Tibial artery (tissue), 4 donors: ENCODE measurements around the gene TRMT44.

Experiments used
- DNase-seq, 2 donors: peaks; one replicate each; pipeline ENCODE4 v3.0.0-alpha.2; 2019
- H3K27ac ChIP-seq, 2 donors: fragments of 200-600 bp; sonication (generic) in 1 of 2; 1 replicate in 1 of 2; 2 replicates in 1 of 2; pipeline ENCODE4 v1.5.1; 2018 to 2019; ENCODE audit warnings: mild to moderate bottlenecking in 1 of 2
- H3K27me3 ChIP-seq, 2 donors: fragments of 200-600 bp; sonication (generic) in 1 of 2; one replicate each; pipeline versions ENCODE4 v1.5.1 to v1.6.0; 2016 to 2019
- H3K36me3 ChIP-seq, 3 donors: fragments of 200-600 bp; sonication (generic) in 2 of 3; one replicate each; pipeline ENCODE4 v1.5.1; 2016 to 2019; ENCODE audit warnings: mild to moderate bottlenecking in 2 of 3
- H3K4me1 ChIP-seq, 4 donors: fragments of 200-600 bp; sonication (generic) in 2 of 4; 1 replicate in 3 of 4; 2 replicates in 1 of 4; pipeline ENCODE4 v1.5.1; 2016 to 2019
- H3K4me3 ChIP-seq, 2 donors: fragments of 200-600 bp; sonication (generic) in 1 of 2; 1 replicate in 1 of 2; 2 replicates in 1 of 2; pipeline ENCODE4 v1.5.1; 2018 to 2019; ENCODE audit warnings: mild to moderate bottlenecking in 2 of 2
- H3K9me3 ChIP-seq, 3 donors: fragments of 200-600 bp; sonication (generic) in 1 of 3; one replicate each; pipeline ENCODE4 v1.5.1; 2016 to 2019
- CTCF ChIP-seq, 2 experiments: fragments of 200-600 bp in 1 of 2; fragments of 450-650 bp in 1 of 2; IDR thresholded peaks; one replicate each; pipeline ENCODE4 v1.5.1; 2017 to 2019; ENCODE audit warnings: antibody characterized with exemption in 2 of 2, mild to moderate bottlenecking in 1 of 2, moderate library complexity in 1 of 2
- intact Hi-C: fragments of 100-400 bp; cut with DNase I; formaldehyde crosslinking; loops from one replicate; pipeline ENCODE4 v1.15.0; 2023; ENCODE audit warnings: low total_unique reads

The TRMT44 gene

GRCh38 chr4:8523766-8524165 is 83.2 kb downstream of the TRMT44 start:
- Histone ChIP-seq H3K27ac (no peak overlapping the region), H3K36me3 (no peaks in the 10 kb centered on the region), H3K9me3 (peaks cover 0 to 13% (median 10%) of the 10 kb centered on the region in 3 donors), H3K4me3 (no peak overlapping the region), H3K4me1 (peaks cover 0 to 18% (median 15%) of the 10 kb centered on the region in 4 donors), H3K27me3 (no peaks in the 10 kb centered on the region)
- intact Hi-C loops, result no loop called here
- TF ChIP-seq CTCF (IDR thresholded peaks at IDR 0.05), result no peak
- DNase-seq, result no peak

- H3K9me3 ChIP-seq, result peaks cover 0 to 13% (median 10%) of the 10 kb centered on the region in 3 donors
- intact Hi-C loops, result no loop called here
- no peak for TF ChIP-seq CTCF (IDR thresholded peaks at IDR 0.05)
- no peak for DNase-seq
- H3K4me1 ChIP-seq, result peaks cover 0 to 18% (median 15%) of the 10 kb centered on the region in 4 donors
- no peaks in the 10 kb centered on the region for H3K27me3 ChIP-seq
- H3K4me3 ChIP-seq, result no peak overlapping the region
- H3K27ac ChIP-seq, result no peak overlapping the region
- H3K36me3 ChIP-seq, result no peaks in the 10 kb centered on the region
These were observed 84.2 kb downstream of the TRMT44 start for GRCh38 chr4:8524595-8525382.

- Histone ChIP-seq H3K9me3 (peaks cover 0 to 10% (median 9%) of the 10 kb centered on the region in 3 donors), H3K27me3 (no peaks in the 10 kb centered on the region), H3K27ac (no peak overlapping the region), H3K4me1 (peaks cover 0 to 18% (median 15%) of the 10 kb centered on the region in 4 donors), H3K4me3 (no peak overlapping the region), H3K36me3 (no peaks in the 10 kb centered on the region)
- intact Hi-C loops, result no loop called here
- DNase-seq, result no peak
- TF ChIP-seq CTCF (IDR thresholded peaks at IDR 0.05), result no peak
These were observed 85.0 kb downstream of the TRMT44 start for GRCh38 chr4:8525383-8526120.
